H1 (cell line): ENCODE results near the gene GAPT. TPM values are rescaled to one million over a fixed set of nuclear protein-coding genes. Genes with fewer than 3 reads are reported as not detected.

ENCODE experiments used
- CTCF ChIA-PET: fragments of 300-600 bp; sonication (Branson Sonifier 250); formaldehyde crosslinking; loops from one replicate; lab custom pipeline; 2021; ENCODE audit not compliant: partially characterized antibody; lab: Charles Lee
- POLR2A ChIA-PET: fragments of 300-600 bp; sonication (Branson Sonifier 250); formaldehyde crosslinking; loops from one replicate; lab custom pipeline; 2021; ENCODE audit warnings: inconsistent platforms; ENCODE audit not compliant: partially characterized antibody; lab: Charles Lee
- DNase-seq, 2 experiments: peaks; one replicate each; pipeline versions ENCODE4 v3.0.0 to v3.0.0-alpha.2; 2010 to 2022; ENCODE audit warnings: low spot score in 2 of 2, low read depth in 1 of 2, mixed read lengths in 1 of 2
- FAIRE-seq: peaks from 2 replicates; lab custom pipeline; 2011; peaks lifted over from hg19 to GRCh38; lab: Jason Lieb, UNC
- H2AFZ ChIP-seq: 2 replicates; pipeline ENCODE4 v1.8.1; 2012; ENCODE audit warnings: low read length, inconsistent platforms
- H2AK5ac ChIP-seq: 2 replicates; pipeline ENCODE4 v1.6.1; 2013; ENCODE audit warnings: low read depth, low read length
- H2BK120ac ChIP-seq: replicated peaks from 2 replicates; pipeline ENCODE3; 2013; ENCODE audit warnings: low read depth, low read length, inconsistent platforms
- H2BK12ac ChIP-seq: 2 replicates; pipeline ENCODE4 v1.6.1; 2013; ENCODE audit warnings: low read depth, low read length
- H2BK15ac ChIP-seq: 2 replicates; pipeline ENCODE4 v1.6.1; 2013; ENCODE audit warnings: low read length
- H2BK20ac ChIP-seq: 2 replicates; pipeline ENCODE4 v1.6.1; 2013; ENCODE audit warnings: low read length
- H2BK5ac ChIP-seq: 2 replicates; pipeline ENCODE4 v1.6.1; 2013; ENCODE audit warnings: low read depth, low read length
- H3K14ac ChIP-seq: 2 replicates; pipeline ENCODE4 v1.6.1; 2013; ENCODE audit warnings: inconsistent platforms; ENCODE audit not compliant: insufficient read length
- H3K18ac ChIP-seq: 2 replicates; pipeline ENCODE4 v1.6.1; 2013; ENCODE audit warnings: low read length; ENCODE audit errors: extremely low read depth
- H3K23ac ChIP-seq: 2 replicates; pipeline ENCODE4 v1.6.1; 2013; ENCODE audit warnings: inconsistent platforms; ENCODE audit not compliant: insufficient read length
- H3K23me2 ChIP-seq: 2 replicates; pipeline ENCODE4 v1.6.1; 2013; ENCODE audit warnings: low read depth, low read length
- H3K27ac ChIP-seq: 2 replicates; pipeline ENCODE4 v1.6.1; 2011; ENCODE audit warnings: low read depth, low read length, inconsistent platforms
- H3K27me3 ChIP-seq, 4 experiments: replicated peaks in 1 of 4; 1 replicate in 1 of 4; 2 replicates in 3 of 4; pipeline versions ENCODE4 v1.6.1 to v1.8.1; 2011 to 2013; ENCODE audit warnings: low read length in 3 of 4, mild to moderate bottlenecking in 3 of 4, inconsistent platforms in 2 of 4, mixed read lengths in 2 of 4, moderate library complexity in 1 of 4; ENCODE audit not compliant: control insufficient read depth in 3 of 4, insufficient read depth in 3 of 4; ENCODE audit errors: extremely low read depth in 1 of 4
- H3K36me3 ChIP-seq, 4 experiments: 2 replicates each; pipeline versions ENCODE4 v1.6.1 to v1.8.1; 2011 to 2013; ENCODE audit warnings: mild to moderate bottlenecking in 4 of 4, low read length in 3 of 4, moderate library complexity in 2 of 4, control low read depth in 1 of 4, inconsistent platforms in 1 of 4; ENCODE audit not compliant: insufficient read depth in 4 of 4, control insufficient read depth in 2 of 4
- H3K4ac ChIP-seq: replicated peaks from 2 replicates; pipeline ENCODE3; 2013; ENCODE audit warnings: low read length, low read depth, mixed read lengths, inconsistent platforms; ENCODE audit not compliant: insufficient read length
- H3K4me1 ChIP-seq, 4 experiments: replicated peaks in 1 of 4; 1 replicate in 1 of 4; 2 replicates in 3 of 4; pipeline versions ENCODE4 v1.6.1 to v1.8.1; 2011 to 2013; ENCODE audit warnings: low read length in 3 of 4, inconsistent platforms in 2 of 4, mixed read lengths in 1 of 4; ENCODE audit not compliant: insufficient read depth in 4 of 4, control insufficient read depth in 3 of 4
- H3K4me2 ChIP-seq, 2 experiments: 2 replicates each; pipeline versions ENCODE4 v1.6.1 to v1.8.1; 2011 to 2013; ENCODE audit warnings: low read depth in 2 of 2, low read length in 2 of 2, control low read depth in 1 of 2, inconsistent platforms in 1 of 2, mild to moderate bottlenecking in 1 of 2; ENCODE audit not compliant: insufficient read depth in 1 of 2
- H3K4me3 ChIP-seq, 4 experiments: fragments of 200-600, 300-600 bp in 1 of 4; sonication (generic), shearing (Covaris generic), sonication (Bioruptor Twin) in 1 of 4; 2 replicates each; pipeline versions ENCODE4 v1.5.1 to v1.8.1; 2011 to 2016; ENCODE audit warnings: low read length in 4 of 4, low read depth in 3 of 4, control low read depth in 2 of 4, inconsistent platforms in 2 of 4, mild to moderate bottlenecking in 2 of 4, mixed read lengths in 1 of 4, moderate library complexity in 1 of 4; ENCODE audit not compliant: insufficient read depth in 2 of 4; ENCODE audit errors: extremely low read depth in 1 of 4
- H3K56ac ChIP-seq: replicated peaks from 2 replicates; pipeline ENCODE3; 2013; ENCODE audit warnings: low read depth, mild to moderate bottlenecking, mixed read lengths, low read length, inconsistent platforms; ENCODE audit not compliant: insufficient read length
- H3K79me1 ChIP-seq: 2 replicates; pipeline ENCODE4 v1.6.1; 2013; ENCODE audit warnings: low read depth, low read length, control low read depth
- H3K79me2 ChIP-seq, 2 experiments: 2 replicates each; pipeline versions ENCODE4 v1.6.1 to v1.8.1; 2012 to 2013; ENCODE audit warnings: low read length in 2 of 2, mild to moderate bottlenecking in 2 of 2, inconsistent platforms in 1 of 2; ENCODE audit not compliant: insufficient read depth in 2 of 2, control insufficient read depth in 1 of 2
- H3K9ac ChIP-seq, 4 experiments: replicated peaks in 1 of 4; 1 replicate in 1 of 4; 2 replicates in 3 of 4; pipeline versions ENCODE4 v1.6.1 to v1.8.1; 2011 to 2013; ENCODE audit warnings: low read depth in 3 of 4, low read length in 3 of 4, control low read depth in 2 of 4, mild to moderate bottlenecking in 2 of 4, moderate library complexity in 2 of 4, inconsistent platforms in 1 of 4; ENCODE audit errors: extremely low read depth in 1 of 4
- H3K9me3 ChIP-seq, 2 experiments: 2 replicates each; pipeline versions ENCODE4 v1.6.1 to v1.8.1; 2012 to 2013; ENCODE audit warnings: mild to moderate bottlenecking in 2 of 2, moderate library complexity in 2 of 2, control low read depth in 1 of 2, inconsistent platforms in 1 of 2, low read depth in 1 of 2, low read length in 1 of 2, mixed read lengths in 1 of 2; ENCODE audit not compliant: insufficient read depth in 2 of 2
- H4K20me1 ChIP-seq, 2 experiments: replicated peaks in 1 of 2; 2 replicates each; pipeline versions ENCODE3 to v1.8.1; 2011 to 2013; ENCODE audit warnings: inconsistent platforms in 2 of 2, low read length in 2 of 2, mild to moderate bottlenecking in 1 of 2; ENCODE audit not compliant: insufficient read depth in 2 of 2, control insufficient read depth in 1 of 2
- H4K5ac ChIP-seq: 2 replicates; pipeline ENCODE4 v1.6.1; 2013; ENCODE audit warnings: low read length, low read depth, mixed read lengths, inconsistent platforms; ENCODE audit not compliant: insufficient read length
- H4K8ac ChIP-seq: 2 replicates; pipeline ENCODE4 v1.8.0; 2013; ENCODE audit warnings: mild to moderate bottlenecking, moderate library complexity, low read length, inconsistent platforms; ENCODE audit not compliant: insufficient read depth; ENCODE audit errors: extremely low read depth
- H4K91ac ChIP-seq: replicated peaks from 2 replicates; pipeline ENCODE3; 2013; ENCODE audit warnings: low read length, mixed read lengths, inconsistent platforms; ENCODE audit not compliant: insufficient read length
- EP300 ChIP-seq, 2 experiments: IDR thresholded peaks; 1 replicate in 1 of 2; 2 replicates in 1 of 2; pipeline ENCODE4 v1.6.1; 2011 to 2012; ENCODE audit warnings: low read depth in 2 of 2, low read length in 2 of 2, mild to moderate bottlenecking in 2 of 2, borderline replicate concordance in 1 of 2, inconsistent platforms in 1 of 2, moderate library complexity in 1 of 2
- EZH2 ChIP-seq: fragments of 200-600 bp; sonication (generic); IDR thresholded peaks from 2 replicates; pipeline ENCODE4 v1.7.1; 2012; ENCODE audit warnings: low read depth, mild to moderate bottlenecking, moderate library complexity, low read length, inconsistent platforms; ENCODE audit not compliant: severe bottlenecking
- HDAC2 ChIP-seq, 2 experiments: fragments of 300-600 bp in 1 of 2; sonication (generic) in 1 of 2; IDR thresholded peaks; 2 replicates each; pipeline ENCODE4 v1.6.1; 2011 to 2012; ENCODE audit warnings: low read depth in 2 of 2, low read length in 2 of 2, mild to moderate bottlenecking in 2 of 2, moderate library complexity in 2 of 2, borderline replicate concordance in 1 of 2, inconsistent platforms in 1 of 2
- PHF8 ChIP-seq: fragments of 200-600 bp; sonication (generic); conservative IDR thresholded peaks from 2 replicates; pipeline ENCODE4 v1.7.1; 2012; ENCODE audit warnings: low read depth, mild to moderate bottlenecking, inconsistent platforms, low read length, moderate library complexity
- POU5F1 ChIP-seq: IDR thresholded peaks from 2 replicates; pipeline ENCODE4 v1.6.1; 2011; ENCODE audit warnings: low read depth, mild to moderate bottlenecking, low read length, moderate library complexity
- RAD21 ChIP-seq, 2 experiments: IDR thresholded peaks in 1 of 2; conservative IDR thresholded peaks in 1 of 2; 2 replicates each; pipeline ENCODE4 v1.6.1; 2011; ENCODE audit warnings: low read depth in 2 of 2, low read length in 2 of 2, improper control_type of control experiment in 1 of 2, inconsistent platforms in 1 of 2, mild to moderate bottlenecking in 1 of 2, moderate library complexity in 1 of 2
- SP2 ChIP-seq: IDR thresholded peaks from 2 replicates; pipeline ENCODE4 v1.6.1; 2012; ENCODE audit warnings: mild to moderate bottlenecking, low read length, inconsistent platforms
- SUZ12 ChIP-seq: fragments of 200-600 bp; sonication (generic); IDR thresholded peaks from 2 replicates; pipeline ENCODE4 v1.6.1; 2012; ENCODE audit warnings: mild to moderate bottlenecking, inconsistent platforms, low read length, moderate library complexity, mixed read lengths
- TAF7 ChIP-seq: optimal IDR thresholded peaks from 2 replicates; pipeline ENCODE3; 2011; ENCODE audit warnings: low read depth, mild to moderate bottlenecking, inconsistent platforms, low read length, moderate library complexity, borderline replicate concordance
- whole genome bisulfite sequencing, 2 experiments: shearing (Covaris generic) in 1 of 2; methylation state at CpG; one replicate each; pipeline versions ENCODE4 v1.1.6 to v1.1.7; 2013 to 2015; ENCODE audit warnings: low lambda C conversion rate in 2 of 2, mixed read lengths in 2 of 2, inconsistent platforms in 1 of 2, low coverage in 1 of 2, missing lambda C conversion rate in 1 of 2; ENCODE audit not compliant: insufficient replicate concordance in 2 of 2, insufficient coverage in 1 of 2, insufficient read length in 1 of 2; ENCODE audit errors: extremely low coverage in 1 of 2, missing lambda C conversion rate in 1 of 2; 5-methylcytosine and 5-hydroxymethylcytosine counted together
- polyA plus RNA-seq, 7 experiments: library from polyadenylated mRNA; depleted of rRNA in 3 of 7; stranded (reverse) in 5 of 7; unstranded in 2 of 7; fragments of >200 nt in 5 of 7; fragments of 200-250 nt in 2 of 7; gene quantifications; 1 replicate in 5 of 7; 2 replicates in 1 of 7; 4 replicates in 1 of 7; pipeline versions ENCODE4 v1.2.1 to v1.2.3, GENCODE V29; 2011 to 2013; ENCODE audit warnings: missing spikeins in 2 of 7, mixed read lengths in 2 of 7
- total RNA-seq: library from RNA; stranded (reverse); fragmentation: NEBNext Ultra II Directional; extraction: Animal tissue kit (Norgen Biotek cat#: 25700); gene quantifications from 2 replicates; pipeline ENCODE4 v1.2.1, GENCODE V29; 2021
- TF ChIP-seq, protein P1 (sequence below): IDR thresholded peaks from 2 replicates; pipeline ENCODE4 v1.6.1; 2012; ENCODE audit warnings: inconsistent platforms
- TF ChIP-seq, protein P2 (sequence below): IDR thresholded peaks from 2 replicates; pipeline ENCODE4 v1.6.1; 2012; ENCODE audit warnings: inconsistent platforms

GAPT gene
- total and polyA plus RNA-seq, 2 of the 8 experiments (the other 6 are each of a cell fraction or from before 2014, with no cell fraction given): not detected

DNA sequence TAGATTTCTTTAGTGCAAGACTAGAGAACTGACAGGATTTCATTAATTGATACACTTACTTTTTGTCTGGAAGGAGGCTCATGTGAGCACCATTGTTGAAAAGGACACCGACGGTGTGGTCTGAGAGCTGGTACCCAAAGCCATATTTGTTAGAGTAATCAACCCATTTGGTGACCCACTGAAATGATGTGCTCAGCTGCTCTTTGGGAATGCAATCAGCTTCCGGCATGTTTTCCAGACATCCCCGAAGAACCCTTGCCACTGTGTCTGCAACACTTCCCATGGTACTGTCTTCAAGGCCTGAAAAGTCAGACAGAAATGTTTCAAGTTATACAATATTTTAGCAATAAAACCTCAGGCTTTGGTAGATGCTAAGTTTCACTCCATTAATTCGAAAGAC lies 35.8 kb upstream of the GAPT start:
- H2BK120ac ChIP-seq: no peak overlapping the region
- no peak overlapping the region for H4K5ac ChIP-seq
- H3K79me1 ChIP-seq: no peaks in the 10 kb centered on the region
- no peak overlapping the region for H3K18ac ChIP-seq
- H2AK5ac ChIP-seq: no peak overlapping the region
- DNase-seq (no peak), FAIRE-seq (no peak)
- no peak overlapping the region for H3K4me2 ChIP-seq
- ChIA-PET POLR2A (interaction anchor here (0.7 to 1.4 kb wide), 2 partner anchors 11 to 222 kb away, joined by 3 to 4 read pairs; no protein-coding TSS in a partner anchor), CTCF (interaction anchor here (1.4 to 1.7 kb wide), 3 partner anchors 121 to 805 kb away, joined by 3 to 5 read pairs (median 3); no protein-coding TSS in a partner anchor)
- no peak overlapping the region for H2AFZ ChIP-seq
- 0 out of 4 replicates have a peak, but pooled peaks cover 0 to 2% of the 10 kb centered on the region in 2 experiments for H3K79me2 ChIP-seq
- H3K9ac ChIP-seq: no peak overlapping the region
- WGBS, 2 experiments: 93% methylated on average over 5 of the region's 5 CpGs; no CpG with 5 or more reads in 1 of the 2 experiments
- H3K23me2 ChIP-seq: no peaks in the 10 kb centered on the region; the same call in 1 of the 2 replicates
- no peak overlapping the region for H3K56ac ChIP-seq
- H3K4me1 ChIP-seq: peaks cover 0 to 4% (median 2%) of the 10 kb centered on the region in 4 experiments; a peak in 3 of 7 replicates
- H3K9me3 ChIP-seq: no peaks in the 10 kb centered on the region
- no peak overlapping the region for H3K23ac ChIP-seq
- H2BK15ac ChIP-seq: no peak overlapping the region
- peaks cover 8 to 35% (median 26%) of the 10 kb centered on the region in 4 experiments for H3K36me3 ChIP-seq
- no peak overlapping the region for H4K8ac ChIP-seq
- H3K27me3 ChIP-seq: peaks cover 0 to 3% (median 2%) of the 10 kb centered on the region in 4 experiments; a peak in 3 of 7 replicates
- no peak overlapping the region for H2BK20ac ChIP-seq
- peaks cover 0 to 2% of the 10 kb centered on the region in 2 experiments for H4K20me1 ChIP-seq
- H2BK12ac ChIP-seq: no peak overlapping the region
- no peak overlapping the region for H2BK5ac ChIP-seq
- H3K27ac ChIP-seq: no peak overlapping the region
- no peak overlapping the region for H3K4ac ChIP-seq
- no peak overlapping the region for H3K14ac ChIP-seq
- no peak overlapping the region for H3K4me3 ChIP-seq
- H4K91ac ChIP-seq: no peak overlapping the region
- TF ChIP-seq, protein P1, sequence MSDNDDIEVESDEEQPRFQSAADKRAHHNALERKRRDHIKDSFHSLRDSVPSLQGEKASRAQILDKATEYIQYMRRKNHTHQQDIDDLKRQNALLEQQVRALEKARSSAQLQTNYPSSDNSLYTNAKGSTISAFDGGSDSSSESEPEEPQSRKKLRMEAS: no peak
- TF ChIP-seq RAD21 (IDR thresholded peaks at IDR 0.05 in 1 of 2, conservative IDR thresholded peaks at IDR 0.05 in 1 of 2; ENCODE audit: low read depth in 2 of 2, low read length in 2 of 2) (no peak), PHF8 (no peak), HDAC2 (IDR thresholded peaks at IDR 0.05; ENCODE audit: borderline replicate concordance in 1 of 2, low read depth in 2 of 2, low read length in 2 of 2) (no peak), POU5F1 (no peak), EZH2 (no peak), SUZ12 (no peak), EP300 (IDR thresholded peaks at IDR 0.05; ENCODE audit: borderline replicate concordance in 1 of 2, low read depth in 2 of 2, low read length in 2 of 2) (no peak), SP2 (no peak), TAF7 (no peak)
- TF ChIP-seq, protein P2, sequence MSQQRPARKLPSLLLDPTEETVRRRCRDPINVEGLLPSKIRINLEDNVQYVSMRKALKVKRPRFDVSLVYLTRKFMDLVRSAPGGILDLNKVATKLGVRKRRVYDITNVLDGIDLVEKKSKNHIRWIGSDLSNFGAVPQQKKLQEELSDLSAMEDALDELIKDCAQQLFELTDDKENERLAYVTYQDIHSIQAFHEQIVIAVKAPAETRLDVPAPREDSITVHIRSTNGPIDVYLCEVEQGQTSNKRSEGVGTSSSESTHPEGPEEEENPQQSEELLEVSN: no peak
